Measurements from ENCODE around the gene ATAD5.
"Not testable (repeated sequence)": the region's sequence is repeated elsewhere in the genome, so short reads cannot be mapped to it uniquely, and the experiment has no call there.

The ATAD5 gene

GRCh38 chr17:30915833-30916611 is 84.3 kb downstream of the ATAD5 start:
- no peak for DNase-seq (ENCODE audit: low read depth)

GRCh38 chr17:30917050-30917449 is 85.3 kb downstream of the ATAD5 start:
- no peak for DNase-seq (ENCODE audit: low read depth)

- DNase-seq (ENCODE audit: low read depth) = no peak
Observed at GRCh38 chr17:30920282-30920681, 88.5 kb downstream of the ATAD5 start.

- no peak for DNase-seq (ENCODE audit: low read depth)
Observed at GRCh38 chr17:30920683-30921543, 89.1 kb downstream of the ATAD5 start.

- no peak for DNase-seq (ENCODE audit: low read depth)
Observed at GRCh38 chr17:30921544-30922196, 89.9 kb downstream of the ATAD5 start, which contains the start of gene ADAP2. ADAP2 (plus strand) TSS chr17:30921945; CDS start chr17:30922015, 70 bp downstream.

GRCh38 chr17:30922235-30923030 is 90.7 kb downstream of the ATAD5 start:
- DNase-seq (ENCODE audit: low read depth) = no peak

- no peak for DNase-seq (ENCODE audit: low read depth)
Observed at GRCh38 chr17:30924341-30924740, 92.6 kb downstream of the ATAD5 start.

GRCh38 chr17:30926516-30926915 is 94.8 kb downstream of the ATAD5 start:
- no peak for DNase-seq (ENCODE audit: low read depth)

GRCh38 chr17:30927756-30928155 is 96.0 kb downstream of the ATAD5 start:
- DNase-seq (ENCODE audit: low read depth) = no peak

GRCh38 chr17:30928584-30928983 is 96.8 kb downstream of the ATAD5 start:
- no peak for DNase-seq (ENCODE audit: low read depth)

- DNase-seq (ENCODE audit: low read depth) = no peak
Observed at GRCh38 chr17:30929081-30929633, 97.4 kb downstream of the ATAD5 start.

- DNase-seq (ENCODE audit: low read depth) = not testable (repeated sequence)
Observed at GRCh38 chr17:30929861-30930260, 98.1 kb downstream of the ATAD5 start.

- DNase-seq (ENCODE audit: low read depth) = no peak
Observed at GRCh38 chr17:30930495-30930894, 98.7 kb downstream of the ATAD5 start.

- not testable (repeated sequence) for DNase-seq (ENCODE audit: low read depth)
Observed at GRCh38 chr17:30931582-30931981, 99.8 kb downstream of the ATAD5 start.

GRCh38 chr17:30933966-30934365 is 102.2 kb downstream of the ATAD5 start:
- DNase-seq (ENCODE audit: low read depth) = no peak

GRCh38 chr17:30939051-30939689 is 107.4 kb downstream of the ATAD5 start:
- no peak for DNase-seq (ENCODE audit: low read depth)

- DNase-seq (ENCODE audit: low read depth) = no peak
Observed at GRCh38 chr17:30942308-30943079, 110.7 kb downstream of the ATAD5 start.
